Neural crest cell (in vitro differentiated cells): Measurements from ENCODE around the gene PCBD1. TPM values are rescaled to one million over a fixed set of nuclear protein-coding genes. Genes with fewer than 3 reads are reported as not detected.

Source experiments
- DNase-seq: peaks from one replicate; pipeline ENCODE4 v3.0.0; 2021; ENCODE audit warnings: low read depth, mixed read lengths, low spot score
- H3K27ac Mint-ChIP-seq: one replicate; pipeline ENCODE4 v1.8.0; 2021; ENCODE audit warnings: mild to moderate bottlenecking, mixed read lengths; ENCODE audit not compliant: unreplicated experiment
- H3K27me3 Mint-ChIP-seq: 2 replicates; pipeline ENCODE4 v1.8.0; 2021; ENCODE audit warnings: low read depth, mild to moderate bottlenecking, mixed read lengths
- H3K36me3 Mint-ChIP-seq: 2 replicates; pipeline ENCODE4 v1.8.0; 2021; ENCODE audit warnings: low read depth, mild to moderate bottlenecking, mixed read lengths
- H3K4me1 Mint-ChIP-seq: 2 replicates; pipeline ENCODE4 v1.8.0; 2021; ENCODE audit warnings: mixed read lengths
- H3K4me3 Mint-ChIP-seq: one replicate; pipeline ENCODE4 v1.8.0; 2021; ENCODE audit warnings: mild to moderate bottlenecking, mixed read lengths
- H3K9me3 Mint-ChIP-seq: 2 replicates; pipeline ENCODE4 v1.8.0; 2021; ENCODE audit warnings: mixed read lengths
- CTCF ChIP-seq: fragments of 200-600 bp; sonication (generic); conservative IDR thresholded peaks from 2 replicates; pipeline ENCODE4 v1.5.0; 2021; ENCODE audit warnings: antibody characterized with exemption, mild to moderate bottlenecking
- total RNA-seq: library from RNA; stranded (reverse); gene quantifications from 2 replicates; pipeline ENCODE4 v1.2.1, GENCODE V29; 2021

The PCBD1 gene
- total RNA-seq, 1 donor from 2014 or later, result 38.3 TPM

GRCh38 chr10:70847659-70848360 lies 40.6 kb downstream of the PCBD1 start:
- TF ChIP-seq CTCF, result no peak
- H3K4me1 Mint-ChIP-seq, result no peaks in the 10 kb centered on the region
- H3K27ac Mint-ChIP-seq, result no peak overlapping the region

GRCh38 chr10:70846795-70847194 lies 41.6 kb downstream of the PCBD1 start:
- Mint-ChIP-seq H3K4me1 (no peaks in the 10 kb centered on the region), H3K9me3 (no peaks in the 10 kb centered on the region), H3K4me3 (no peak overlapping the region), H3K27me3 (no peaks in the 10 kb centered on the region), H3K36me3 (peaks cover 9% of the 10 kb centered on the region), H3K27ac (no peak overlapping the region)
- no peak for TF ChIP-seq CTCF
- DNase-seq, result no peak

More at GRCh38 chr10:70847659-70848360, 40.6 kb downstream of the PCBD1 start:
- peaks cover 2% of the 10 kb centered on the region for H3K36me3 Mint-ChIP-seq
- no peak overlapping the region for H3K4me3 Mint-ChIP-seq
- H3K9me3 Mint-ChIP-seq, result no peaks in the 10 kb centered on the region
- DNase-seq, result no peak
- no peaks in the 10 kb centered on the region for H3K27me3 Mint-ChIP-seq

GRCh38 chr10:70845816-70846215 lies 42.5 kb downstream of the PCBD1 start:
- H3K27ac Mint-ChIP-seq, result no peak overlapping the region
- H3K9me3 Mint-ChIP-seq, result no peaks in the 10 kb centered on the region
- H3K27me3 Mint-ChIP-seq, result no peaks in the 10 kb centered on the region
- TF ChIP-seq CTCF, result no peak
- no peaks in the 10 kb centered on the region for H3K4me1 Mint-ChIP-seq
- no peak overlapping the region for H3K4me3 Mint-ChIP-seq
- DNase-seq, result no peak
- H3K36me3 Mint-ChIP-seq, result peaks cover 9% of the 10 kb centered on the region

- Mint-ChIP-seq H3K9me3 (no peaks in the 10 kb centered on the region), H3K36me3 (peaks cover 10% of the 10 kb centered on the region), H3K4me1 (no peaks in the 10 kb centered on the region), H3K27me3 (no peaks in the 10 kb centered on the region), H3K27ac (peak overlapping the region; percentile 78), H3K4me3 (no peak overlapping the region)
- no peak for TF ChIP-seq CTCF
- no peak for DNase-seq
Observed at GRCh38 chr10:70845256-70845655, 43.1 kb downstream of the PCBD1 start.

GRCh38 chr10:70843776-70844489 lies 44.4 kb downstream of the PCBD1 start:
- H3K4me1 Mint-ChIP-seq, result no peaks in the 10 kb centered on the region
- H3K36me3 Mint-ChIP-seq, result peaks cover 16% of the 10 kb centered on the region
- no peak overlapping the region for H3K4me3 Mint-ChIP-seq
- DNase-seq, result no peak
- H3K9me3 Mint-ChIP-seq, result no peaks in the 10 kb centered on the region
- H3K27ac Mint-ChIP-seq, result no peak overlapping the region
- no peak for TF ChIP-seq CTCF
- H3K27me3 Mint-ChIP-seq, result no peaks in the 10 kb centered on the region
